Activated T-cell treated with anti-CD3 and anti-CD28 coated beads, Interleukin-2, amount 50 U/mL, for 4 hours (primary cell): Measurements from ENCODE around the gene AJM1. TPM values are rescaled to one million over a fixed set of nuclear protein-coding genes. Genes with fewer than 3 reads are reported as not detected.
"Not testable (repeated sequence)": the region's sequence is repeated elsewhere in the genome, so short reads cannot be mapped to it uniquely, and the experiment has no call there.

Experiments used
- ATAC-seq, 2 donors: fragments of 200-7000 bp; cut with Tn5 transposase; one replicate each; pipeline ENCODE4 v1.10.0; 2021
- DNase-seq: peaks from one replicate; pipeline ENCODE4 v3.0.0-alpha.2; 2020
- H3K27me3 Mint-ChIP-seq: one replicate; pipeline ENCODE4 v1.8.0; 2021; ENCODE audit warnings: low read depth, mixed read lengths
- H3K36me3 Mint-ChIP-seq: one replicate; pipeline ENCODE4 v1.8.0; 2022; ENCODE audit warnings: mixed read lengths; ENCODE audit not compliant: insufficient read depth
- H3K4me1 Mint-ChIP-seq: one replicate; pipeline ENCODE4 v1.8.0; 2021; ENCODE audit warnings: low read depth, mixed read lengths
- H3K4me3 Mint-ChIP-seq: one replicate; pipeline ENCODE4 v1.8.0; 2021; ENCODE audit warnings: mild to moderate bottlenecking, moderate library complexity, mixed read lengths
- H3K9me3 Mint-ChIP-seq: one replicate; pipeline ENCODE4 v1.8.0; 2021; ENCODE audit warnings: mixed read lengths
- total RNA-seq, 3 donors: library from RNA; stranded (reverse); gene quantifications; one replicate each; pipeline ENCODE4 v1.2.1, GENCODE V29; 2021

AJM1 gene
- total RNA-seq, 3 donors from 2014 or later: 1.5 to 2.2 (median 1.7) TPM

- Mint-ChIP-seq H3K4me3 (no peak overlapping the region), H3K27me3 (no peaks in the 10 kb centered on the region), H3K36me3 (peaks cover 15% of the 10 kb centered on the region), H3K9me3 (no peaks in the 10 kb centered on the region), H3K4me1 (peaks cover 3% of the 10 kb centered on the region)
- ATAC-seq (no peak), DNase-seq (no peak)
Measured at GRCh38 chr9:136824496-136825225, 17.6 kb upstream of the AJM1 start.

DNA sequence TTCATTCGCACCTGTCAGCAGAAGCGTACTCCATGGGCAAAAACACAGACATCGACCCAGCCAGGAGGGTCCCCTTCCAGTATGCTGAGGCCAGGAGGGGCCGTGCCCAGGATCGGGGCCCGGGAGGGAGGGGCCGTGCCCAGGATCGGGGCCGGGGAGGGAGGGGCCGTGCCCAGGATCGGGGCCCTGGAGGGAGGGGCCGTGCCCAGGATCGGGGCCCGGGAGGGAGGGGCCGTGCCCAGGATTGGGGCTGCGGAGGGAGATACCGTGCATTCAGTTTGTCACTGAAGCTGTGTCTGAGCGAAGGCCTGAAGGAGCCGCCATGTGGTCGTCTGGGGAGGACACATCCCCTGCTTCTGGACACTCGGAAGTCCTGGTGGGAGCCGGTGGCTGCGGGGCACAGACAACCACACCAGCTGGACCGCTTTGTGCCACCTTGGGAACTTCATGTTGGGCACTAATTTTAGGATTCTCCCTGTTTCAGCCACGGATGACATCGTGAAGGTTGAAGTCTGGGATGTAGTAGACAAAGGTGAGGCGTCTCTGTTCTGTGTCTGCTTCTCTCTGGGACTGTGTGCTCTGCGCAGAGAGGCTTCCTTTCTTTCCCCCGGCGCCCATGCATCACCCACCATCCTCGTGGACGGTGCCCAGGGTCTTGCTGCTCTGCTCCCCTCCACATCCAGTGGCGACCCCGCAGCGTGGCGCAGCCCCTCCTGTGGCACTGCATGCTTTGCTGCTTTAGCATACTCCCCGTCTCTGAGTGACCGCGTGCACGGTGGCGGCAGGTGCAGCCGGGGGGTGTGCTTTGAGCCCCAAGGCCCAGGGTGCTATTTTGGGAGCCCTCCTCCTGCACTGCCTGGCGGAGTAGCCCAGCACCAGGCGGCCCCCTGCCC is 16.7 kb upstream of the AJM1 start:
- Mint-ChIP-seq H3K27me3 (no peaks in the 10 kb centered on the region), H3K4me1 (peaks cover 3% of the 10 kb centered on the region), H3K4me3 (no peak overlapping the region), H3K36me3 (peaks cover 16% of the 10 kb centered on the region), H3K9me3 (no peaks in the 10 kb centered on the region)
- ATAC-seq (no peak), DNase-seq (no peak)

GRCh38 chr9:136826188-136826541 is 16.1 kb upstream of the AJM1 start:
- Mint-ChIP-seq H3K36me3 (peaks cover 13% of the 10 kb centered on the region), H3K4me3 (no peak overlapping the region), H3K27me3 (no peaks in the 10 kb centered on the region), H3K9me3 (no peaks in the 10 kb centered on the region), H3K4me1 (peaks cover under 1% of the 10 kb centered on the region)
- no peak for DNase-seq
- no peak for ATAC-seq

- Mint-ChIP-seq H3K27me3 (no peaks in the 10 kb centered on the region), H3K36me3 (peaks cover 13% of the 10 kb centered on the region), H3K4me1 (no peaks in the 10 kb centered on the region), H3K4me3 (no peak overlapping the region), H3K9me3 (no peaks in the 10 kb centered on the region)
- ATAC-seq (no peak), DNase-seq (no peak)
Measured at GRCh38 chr9:136826703-136827582, 15.3 kb upstream of the AJM1 start.

DNA sequence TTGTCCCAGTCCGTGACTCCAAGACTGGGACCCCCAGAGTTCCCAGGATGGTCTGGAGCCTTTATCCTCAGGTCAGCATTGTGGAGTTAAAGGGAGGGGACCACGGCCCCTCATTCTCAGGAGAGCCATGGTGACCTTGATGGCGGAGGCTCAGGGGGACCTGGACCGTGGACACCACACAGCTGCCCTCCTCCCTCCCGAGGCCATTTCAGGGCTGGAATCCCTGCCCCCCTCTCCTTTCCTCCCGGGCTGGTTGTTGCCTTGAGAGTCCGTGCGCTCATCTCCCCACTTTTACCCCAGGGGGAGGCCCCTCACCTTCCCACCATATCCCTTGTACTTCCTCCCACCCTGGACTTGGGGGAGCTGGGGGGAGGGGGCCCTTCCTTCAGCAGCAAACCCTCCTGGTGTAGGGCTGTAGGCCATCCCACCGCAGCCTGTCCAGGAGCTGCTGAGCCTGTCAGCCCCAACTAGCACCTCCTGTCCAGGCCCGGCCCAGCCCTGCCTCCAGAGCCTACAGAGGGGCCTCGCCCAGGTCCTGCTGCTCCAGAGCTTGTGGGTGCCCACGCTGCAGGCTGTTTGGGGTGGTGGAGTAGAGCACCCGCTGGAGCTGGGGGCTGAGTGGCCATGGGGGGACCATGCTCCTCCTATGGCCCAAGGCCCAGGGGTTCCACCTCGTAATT is 14.3 kb upstream of the AJM1 start:
- no peak for ATAC-seq
- Mint-ChIP-seq H3K4me3 (no peak overlapping the region), H3K9me3 (no peaks in the 10 kb centered on the region)

GRCh38 chr9:136828474-136829140 is 13.7 kb upstream of the AJM1 start:
- no peak overlapping the region for H3K4me3 Mint-ChIP-seq
- H3K36me3 Mint-ChIP-seq: peaks cover 15% of the 10 kb centered on the region
- no peaks in the 10 kb centered on the region for H3K4me1 Mint-ChIP-seq
- no peaks in the 10 kb centered on the region for H3K9me3 Mint-ChIP-seq
- no peak for ATAC-seq
- no peak for DNase-seq
- no peaks in the 10 kb centered on the region for H3K27me3 Mint-ChIP-seq

More for the DNA sequence above, 14.3 kb upstream of the AJM1 start:
- no peak for DNase-seq
- Mint-ChIP-seq H3K4me1 (no peaks in the 10 kb centered on the region), H3K36me3 (peaks cover 18% of the 10 kb centered on the region), H3K27me3 (no peaks in the 10 kb centered on the region)

DNA sequence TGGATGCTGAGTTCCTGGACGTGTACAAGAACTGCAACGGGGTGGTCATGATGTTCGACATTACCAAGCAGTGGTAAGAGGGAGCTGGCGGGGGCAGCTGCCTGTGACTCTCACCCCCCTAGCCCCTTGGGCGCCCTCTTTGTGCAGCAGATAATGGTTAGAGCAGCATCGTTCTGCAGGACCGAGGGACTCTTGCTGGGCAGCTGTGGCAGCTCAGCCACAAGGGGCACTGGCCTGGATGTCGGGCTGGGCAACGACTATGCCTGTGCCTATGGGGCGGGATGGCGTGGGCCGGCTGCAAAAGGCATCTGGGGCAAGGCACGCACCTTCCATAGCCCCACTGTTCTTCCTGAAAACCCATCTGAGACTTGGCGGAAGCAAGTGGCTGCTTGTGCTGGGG is 12.9 kb upstream of the AJM1 start:
- no peak for ATAC-seq
- no peak for DNase-seq
- no peak overlapping the region for H3K4me3 Mint-ChIP-seq
- H3K4me1 Mint-ChIP-seq: no peaks in the 10 kb centered on the region
- peaks cover 15% of the 10 kb centered on the region for H3K36me3 Mint-ChIP-seq
- H3K9me3 Mint-ChIP-seq: no peaks in the 10 kb centered on the region
- no peaks in the 10 kb centered on the region for H3K27me3 Mint-ChIP-seq

DNA sequence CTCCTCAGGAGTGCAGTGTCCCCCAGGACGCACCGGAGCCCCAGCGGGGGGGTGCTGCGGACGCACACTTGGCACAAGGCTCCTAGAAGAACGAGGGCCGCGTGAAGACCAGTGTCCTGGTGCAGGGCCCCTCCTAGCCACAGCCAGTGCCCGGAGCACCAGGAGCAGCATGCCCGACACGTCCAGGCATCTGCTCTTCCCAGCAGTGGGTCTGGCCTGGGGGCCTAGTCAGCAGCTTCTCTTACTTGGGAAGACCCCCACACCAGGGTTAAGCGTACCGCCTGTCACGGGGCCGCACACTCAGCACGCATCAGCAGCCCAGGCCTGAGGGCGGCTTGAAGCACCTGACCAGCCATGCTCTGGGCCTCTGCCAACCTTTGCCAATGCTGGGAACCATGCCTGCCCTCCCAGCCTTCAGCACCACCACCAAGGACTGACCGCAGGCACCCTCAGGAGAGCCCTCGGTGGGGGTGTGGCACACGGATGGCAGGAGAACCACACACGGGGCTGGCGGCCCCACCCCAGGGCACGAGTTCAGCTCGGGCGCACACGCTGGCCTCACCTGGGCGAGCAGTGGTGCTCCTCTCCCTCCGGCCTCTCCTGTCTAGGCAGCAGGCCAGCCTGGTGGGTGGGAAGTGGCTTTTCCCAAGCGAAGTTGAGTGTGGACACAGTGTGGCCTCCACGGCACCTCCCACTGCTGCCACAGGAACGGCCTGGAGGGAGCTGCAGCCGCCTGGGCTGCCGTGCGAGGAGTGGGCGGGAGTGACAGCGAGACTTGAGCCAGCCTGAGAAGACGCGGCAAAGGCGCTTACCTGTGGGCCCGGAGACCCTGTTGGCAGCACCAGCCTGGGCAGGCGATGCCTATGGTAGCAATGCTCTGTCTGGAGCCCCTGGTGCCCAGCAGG is 12.0 kb upstream of the AJM1 start:
- no peaks in the 10 kb centered on the region for H3K9me3 Mint-ChIP-seq
- no peaks in the 10 kb centered on the region for H3K4me1 Mint-ChIP-seq
- DNase-seq (no peak), ATAC-seq (no peak)
- H3K27me3 Mint-ChIP-seq: no peaks in the 10 kb centered on the region
- H3K4me3 Mint-ChIP-seq: no peak overlapping the region
- peaks cover 15% of the 10 kb centered on the region for H3K36me3 Mint-ChIP-seq

DNA sequence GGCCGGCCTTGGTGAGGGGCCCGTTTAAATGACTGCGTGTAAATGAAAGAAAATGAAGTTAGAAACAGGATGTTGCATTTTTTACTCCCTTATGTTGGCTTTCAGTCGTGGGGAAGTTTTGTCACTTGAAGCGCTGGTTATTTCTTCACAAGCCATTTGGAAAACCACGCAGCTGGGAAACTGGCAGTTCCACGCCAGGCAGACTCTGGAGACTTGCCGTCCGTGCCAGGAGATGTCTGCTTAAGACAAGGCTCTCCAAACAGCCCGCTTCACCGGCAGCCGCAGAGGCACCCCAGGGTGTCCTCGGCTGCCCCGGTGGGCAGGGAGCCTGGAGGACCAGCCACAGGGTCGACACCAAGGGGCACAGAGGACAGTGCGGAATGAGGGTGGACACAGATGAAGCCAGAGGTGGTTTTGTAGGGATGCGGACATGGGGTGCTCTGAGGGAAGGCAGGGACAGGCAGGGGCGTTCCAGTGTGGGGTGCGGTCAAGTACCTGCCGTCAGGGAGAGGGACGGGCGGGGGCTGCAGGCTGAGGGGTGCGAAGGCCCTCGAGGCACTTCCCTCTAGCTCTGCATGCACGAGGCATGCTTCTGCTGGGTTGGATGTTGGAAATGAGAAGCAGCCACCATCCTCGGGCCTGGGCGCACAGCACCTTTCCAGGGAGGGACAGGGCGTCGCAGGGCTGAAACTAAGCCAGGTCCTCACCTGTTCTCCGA is 11.1 kb upstream of the AJM1 start:
- H3K9me3 Mint-ChIP-seq: no peaks in the 10 kb centered on the region

DNA sequence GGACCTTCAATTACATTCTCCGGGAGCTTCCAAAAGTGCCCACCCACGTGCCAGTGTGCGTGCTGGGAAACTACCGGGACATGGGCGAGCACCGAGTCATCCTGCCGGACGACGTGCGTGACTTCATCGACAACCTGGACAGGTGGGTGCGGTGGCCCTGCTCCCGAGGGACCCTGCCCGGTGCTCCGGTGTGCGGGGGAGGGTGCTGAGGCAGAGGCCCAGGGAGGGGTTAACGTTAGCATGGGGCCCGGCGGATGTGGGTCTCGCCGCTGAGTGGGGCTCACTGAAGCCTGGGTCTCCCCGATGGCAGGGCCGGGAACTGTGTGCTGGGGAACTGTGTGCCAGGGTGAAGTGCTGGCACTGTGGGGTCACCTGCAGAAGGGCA is 10.6 kb upstream of the AJM1 start:
- ATAC-seq (no peak), DNase-seq (no peak)
- no peak overlapping the region for H3K4me3 Mint-ChIP-seq
- no peaks in the 10 kb centered on the region for H3K27me3 Mint-ChIP-seq
- H3K36me3 Mint-ChIP-seq: peaks cover 13% of the 10 kb centered on the region
- H3K4me1 Mint-ChIP-seq: no peaks in the 10 kb centered on the region
- no peaks in the 10 kb centered on the region for H3K9me3 Mint-ChIP-seq

More for the DNA sequence above, 11.1 kb upstream of the AJM1 start:
- Mint-ChIP-seq H3K4me1 (no peaks in the 10 kb centered on the region), H3K4me3 (no peak overlapping the region), H3K36me3 (peaks cover 13% of the 10 kb centered on the region), H3K27me3 (no peaks in the 10 kb centered on the region)
- DNase-seq (no peak), ATAC-seq (no peak)

DNA sequence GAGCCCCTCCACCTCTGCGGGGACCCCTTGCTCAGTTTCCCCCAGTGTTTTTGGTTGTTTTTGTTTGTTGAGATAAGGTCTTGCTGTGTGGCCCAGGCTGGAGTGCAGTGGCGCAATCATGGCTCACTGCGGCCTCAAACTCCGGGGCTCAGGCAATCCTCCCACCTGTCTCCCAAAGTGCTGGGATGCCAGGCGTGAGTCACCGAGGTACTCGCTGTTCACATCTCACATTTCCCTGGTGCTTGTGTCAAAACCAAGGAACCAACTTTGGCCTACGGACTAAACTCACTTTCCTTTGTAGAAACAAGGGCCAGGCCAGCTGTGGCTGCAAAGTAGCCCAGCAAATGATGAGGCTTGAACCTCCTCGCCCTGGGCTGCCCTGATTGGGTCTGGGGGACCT is 9.7 kb upstream of the AJM1 start:
- H3K27me3 Mint-ChIP-seq: no peaks in the 10 kb centered on the region
- DNase-seq (no peak), ATAC-seq (no peak)
- H3K9me3 Mint-ChIP-seq: no peaks in the 10 kb centered on the region
- peaks cover 13% of the 10 kb centered on the region for H3K36me3 Mint-ChIP-seq
- no peaks in the 10 kb centered on the region for H3K4me1 Mint-ChIP-seq
- H3K4me3 Mint-ChIP-seq: no peak overlapping the region

- H3K27me3 Mint-ChIP-seq, DNase-seq, H3K4me1 Mint-ChIP-seq, H3K9me3 Mint-ChIP-seq, ATAC-seq, H3K4me3 Mint-ChIP-seq: not testable (repeated sequence)
- H3K36me3 Mint-ChIP-seq: peaks cover 13% of the 10 kb centered on the region
Measured at GRCh38 chr9:136833381-136834048, 8.8 kb upstream of the AJM1 start.
